GM12873 (cell line): ENCODE measurements around the gene PDE8B.

Experiments
- TF ChIP-seq, protein P1 (sequence below): IDR thresholded peaks from 2 replicates; pipeline ENCODE4 v1.5.1; 2012; ENCODE audit warnings: low read depth, mild to moderate bottlenecking, moderate library complexity, low read length, control low read depth; ENCODE audit not compliant: insufficient read depth; ENCODE audit errors: missing control alignments

PDE8B gene

DNA sequence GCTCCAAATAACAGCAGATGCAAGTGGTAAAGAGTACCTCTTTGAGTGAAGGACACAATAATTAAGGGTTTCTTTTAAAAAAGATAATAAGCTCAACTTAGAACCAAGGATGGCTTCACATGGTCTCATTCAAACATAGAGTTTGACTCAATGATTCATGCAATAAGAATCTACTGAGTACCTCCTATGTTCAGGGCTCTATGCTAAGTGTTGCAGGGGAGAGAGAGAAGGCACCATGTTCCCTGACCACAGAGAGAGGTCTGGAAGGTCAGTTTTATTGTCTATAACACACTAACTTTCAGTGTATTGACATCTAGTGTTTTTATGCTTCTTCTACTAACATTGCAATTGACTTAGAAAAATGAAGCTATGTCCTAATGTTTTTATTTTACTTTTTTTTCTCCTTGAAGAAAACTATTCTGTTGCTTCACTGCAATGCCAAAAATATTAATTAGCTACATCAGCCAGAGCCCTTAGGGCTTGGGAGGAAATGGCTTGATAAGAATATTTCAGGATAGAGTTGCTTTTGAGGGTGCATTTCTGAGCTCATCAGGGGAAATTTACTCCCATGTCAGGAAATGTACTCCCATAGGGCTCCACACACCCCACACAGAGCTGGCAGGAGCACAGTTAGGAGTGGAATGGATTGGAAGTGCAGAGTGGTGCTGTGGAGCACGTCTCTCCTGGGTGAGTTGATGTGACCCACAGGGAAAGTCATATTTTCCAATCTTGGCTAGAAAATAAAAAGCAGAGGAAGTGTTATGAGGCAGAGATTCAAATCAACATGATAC, 106.6 kb downstream of the PDE8B start:
- TF ChIP-seq, protein P1, sequence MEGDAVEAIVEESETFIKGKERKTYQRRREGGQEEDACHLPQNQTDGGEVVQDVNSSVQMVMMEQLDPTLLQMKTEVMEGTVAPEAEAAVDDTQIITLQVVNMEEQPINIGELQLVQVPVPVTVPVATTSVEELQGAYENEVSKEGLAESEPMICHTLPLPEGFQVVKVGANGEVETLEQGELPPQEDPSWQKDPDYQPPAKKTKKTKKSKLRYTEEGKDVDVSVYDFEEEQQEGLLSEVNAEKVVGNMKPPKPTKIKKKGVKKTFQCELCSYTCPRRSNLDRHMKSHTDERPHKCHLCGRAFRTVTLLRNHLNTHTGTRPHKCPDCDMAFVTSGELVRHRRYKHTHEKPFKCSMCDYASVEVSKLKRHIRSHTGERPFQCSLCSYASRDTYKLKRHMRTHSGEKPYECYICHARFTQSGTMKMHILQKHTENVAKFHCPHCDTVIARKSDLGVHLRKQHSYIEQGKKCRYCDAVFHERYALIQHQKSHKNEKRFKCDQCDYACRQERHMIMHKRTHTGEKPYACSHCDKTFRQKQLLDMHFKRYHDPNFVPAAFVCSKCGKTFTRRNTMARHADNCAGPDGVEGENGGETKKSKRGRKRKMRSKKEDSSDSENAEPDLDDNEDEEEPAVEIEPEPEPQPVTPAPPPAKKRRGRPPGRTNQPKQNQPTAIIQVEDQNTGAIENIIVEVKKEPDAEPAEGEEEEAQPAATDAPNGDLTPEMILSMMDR: no peak

- TF ChIP-seq, protein P1: no peak
These were observed 107.6 kb downstream of the PDE8B start for GRCh38 chr5:77318060-77318459.

DNA sequence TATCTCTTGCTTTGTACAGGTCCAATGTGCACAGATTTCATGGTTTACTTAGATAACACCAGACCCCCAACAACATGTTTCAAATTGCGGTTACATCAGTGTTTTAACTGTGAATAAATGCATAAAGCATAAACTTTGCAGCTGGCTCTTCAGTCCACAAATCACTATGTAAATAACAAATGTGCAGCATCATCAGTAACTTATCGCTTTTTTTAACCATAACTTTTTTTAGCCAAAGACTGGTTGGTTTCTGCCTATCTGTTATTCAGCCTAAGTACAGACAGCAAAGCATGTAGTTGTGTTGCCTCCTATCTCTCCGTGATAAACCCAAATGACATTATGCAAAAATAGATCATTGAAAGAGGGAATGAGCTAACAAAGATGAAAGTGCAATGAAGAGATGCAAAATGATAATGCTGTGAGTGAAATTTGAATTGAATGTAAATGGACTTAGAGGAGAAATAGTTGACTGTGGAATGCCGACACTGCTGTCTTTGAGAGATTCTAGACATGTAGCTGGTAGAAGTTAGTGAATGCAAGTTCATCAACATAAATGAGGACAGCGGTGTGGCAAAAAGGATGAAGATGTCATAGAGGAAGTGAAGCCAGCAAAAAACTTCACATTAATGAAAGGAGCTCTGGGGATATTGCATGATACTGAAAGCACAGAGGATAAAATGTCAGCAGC, 108.8 kb downstream of the PDE8B start:
- TF ChIP-seq, protein P1: no peak

DNA sequence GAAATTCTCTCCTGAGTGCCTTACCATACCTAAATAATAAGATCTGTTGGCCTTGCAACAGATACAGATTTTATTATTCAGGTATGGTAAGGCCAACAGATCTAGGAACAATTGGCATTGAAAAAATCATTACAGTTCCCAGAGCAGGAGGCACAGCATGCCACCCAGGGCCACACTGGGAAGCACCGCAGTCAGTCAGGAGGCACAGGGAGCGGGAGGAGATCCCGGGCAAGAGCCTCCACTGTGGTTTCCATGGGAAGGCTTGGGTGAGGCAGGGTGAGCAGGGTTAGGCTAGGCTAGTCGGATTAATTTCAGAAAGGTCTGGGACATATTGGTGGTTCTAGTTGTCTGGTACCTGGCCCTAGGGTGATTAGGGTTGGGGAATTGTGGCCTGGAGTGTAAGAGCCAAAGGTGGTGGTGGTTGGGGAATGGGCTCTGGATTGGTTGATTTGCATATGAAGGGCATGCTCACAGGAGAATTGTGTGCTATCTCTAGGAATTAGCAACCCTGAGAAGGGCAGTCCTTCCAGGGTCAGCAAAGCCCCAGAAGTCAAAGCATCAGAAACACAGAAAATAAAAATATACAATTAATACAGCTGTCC, 111.4 kb downstream of the PDE8B start:
- TF ChIP-seq, protein P1: no peak

DNA sequence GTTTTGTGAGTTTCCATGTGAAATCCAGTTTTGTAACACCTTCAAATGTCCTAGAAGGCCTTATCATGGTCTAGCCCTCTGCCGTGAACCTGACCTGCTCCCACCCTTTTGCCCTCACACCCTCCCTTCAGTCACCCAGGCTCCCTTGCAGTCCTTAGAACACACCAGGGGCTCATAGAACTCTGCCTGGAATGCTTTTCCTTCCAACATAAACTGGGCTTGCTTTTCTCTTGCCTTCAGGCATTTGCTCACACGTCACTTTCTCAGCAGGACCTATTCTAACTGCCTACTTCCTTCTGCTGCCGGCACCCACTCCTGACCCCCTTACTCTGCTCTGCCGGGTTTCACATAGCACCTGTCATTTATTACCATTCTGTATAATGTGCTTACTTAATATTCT, 111.9 kb downstream of the PDE8B start:
- TF ChIP-seq, protein P1: no peak

DNA sequence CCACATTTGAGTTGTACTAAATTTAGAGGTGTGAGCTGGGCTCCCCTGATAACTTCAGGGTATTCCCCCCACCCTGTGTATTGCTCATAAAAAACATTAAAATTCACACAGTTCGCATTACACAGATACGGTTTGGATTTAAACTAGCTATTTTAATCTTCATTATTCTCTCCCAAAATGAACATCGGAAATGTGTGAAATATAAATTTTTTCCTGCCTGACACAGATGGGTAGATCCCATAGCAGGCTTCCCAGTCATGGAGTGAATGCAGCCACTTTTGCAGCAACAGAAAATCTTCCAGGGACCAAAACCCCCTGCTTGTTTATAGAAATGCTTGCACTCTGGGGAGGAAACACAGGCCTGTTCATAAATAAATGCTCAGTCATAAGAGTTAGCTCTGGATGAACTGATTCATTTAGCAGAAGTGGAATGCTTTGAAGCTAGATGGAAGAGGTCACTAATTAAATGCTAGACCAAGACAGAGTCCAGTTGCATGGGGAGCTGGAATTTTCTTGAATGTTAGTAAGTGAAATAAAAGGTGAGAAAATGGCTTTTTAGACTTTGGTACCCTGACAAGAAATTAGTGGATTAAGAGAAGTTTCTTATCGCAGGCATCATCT, 115.6 kb downstream of the PDE8B start:
- TF ChIP-seq, protein P1: no peak

- TF ChIP-seq, protein P1: no peak
These were observed 116.7 kb downstream of the PDE8B start for GRCh38 chr5:77326986-77327734.
